IMR-90 (cell line): Measurements from ENCODE around the gene MEF2D. TPM values are rescaled to one million over a fixed set of nuclear protein-coding genes. Genes with fewer than 3 reads are reported as not detected.

ENCODE experiments used
- ATAC-seq: fragments of 200-7000 bp; cut with Tn5 transposase; 2 replicates; pipeline ENCODE4 v1.9.1; 2020; ENCODE audit warnings: low read depth, mild to moderate bottlenecking, moderate library complexity
- BruUV-seq: library from RNA; stranded (reverse); fragments of 400-500 nt; replicated peaks from 2 replicates; lab custom pipeline; 2021; lab: Mats Ljungman, UMichigan
- CTCF ChIA-PET: fragments of 300-600 bp; formaldehyde crosslinking; extraction: SDS; loops from one replicate; lab custom pipeline; 2021; ENCODE audit warnings: antibody characterized with exemption; lab: Yijun Ruan, JAX
- POLR2A ChIA-PET: fragments of 300-600 bp; sonication (Branson Sonifier 250); formaldehyde crosslinking; loops from one replicate; lab custom pipeline; 2022; ENCODE audit warnings: antibody characterized with exemption; ENCODE audit not compliant: unreplicated experiment; lab: Charles Lee
- DNase-seq: peaks from one replicate; pipeline ENCODE4 v3.0.0; 2013
- H2AFZ ChIP-seq: replicated peaks from 2 replicates; pipeline ENCODE3; 2013; ENCODE audit warnings: low read length, mild to moderate bottlenecking; ENCODE audit not compliant: poor library complexity
- H2AK5ac ChIP-seq: 2 replicates; pipeline ENCODE4 v1.6.1; 2013; ENCODE audit warnings: low read depth, low read length, inconsistent platforms
- H2AK9ac ChIP-seq: replicated peaks from 2 replicates; pipeline ENCODE3; 2013; ENCODE audit warnings: mild to moderate bottlenecking, low read depth, low read length, moderate library complexity; ENCODE audit not compliant: poor library complexity
- H2BK120ac ChIP-seq: 2 replicates; pipeline ENCODE4 v1.6.1; 2013; ENCODE audit warnings: low read depth, low read length, inconsistent platforms
- H2BK15ac ChIP-seq: 3 replicates; pipeline ENCODE4 v1.6.1; 2013; ENCODE audit warnings: low read depth, low read length, inconsistent platforms
- H2BK20ac ChIP-seq: 2 replicates; pipeline ENCODE4 v1.6.1; 2013; ENCODE audit warnings: low read depth, mild to moderate bottlenecking, inconsistent platforms, low read length, moderate library complexity
- H2BK5ac ChIP-seq: 2 replicates; pipeline ENCODE4 v1.6.1; 2013; ENCODE audit warnings: mild to moderate bottlenecking, low read depth, low read length, inconsistent platforms; ENCODE audit not compliant: poor library complexity, severe bottlenecking
- H3K14ac ChIP-seq: replicated peaks from 2 replicates; pipeline ENCODE4 v1.6.1; 2013; ENCODE audit warnings: low read depth, low read length, inconsistent platforms
- H3K18ac ChIP-seq: 2 replicates; pipeline ENCODE4 v1.6.1; 2013; ENCODE audit warnings: low read depth, low read length, control low read depth
- H3K23ac ChIP-seq: 2 replicates; pipeline ENCODE4 v1.6.1; 2013; ENCODE audit warnings: low read depth, low read length, inconsistent platforms
- H3K27ac ChIP-seq: 2 replicates; pipeline ENCODE4 v1.5.1; 2013; ENCODE audit warnings: mild to moderate bottlenecking, control low read depth, low read length; ENCODE audit not compliant: insufficient read depth
- H3K27me3 ChIP-seq: 2 replicates; pipeline ENCODE4 v1.6.1; 2013; ENCODE audit warnings: low read length; ENCODE audit not compliant: control insufficient read depth, insufficient read depth
- H3K36me3 ChIP-seq: 2 replicates; pipeline ENCODE4 v1.6.1; 2013; ENCODE audit warnings: low read length, mixed read lengths; ENCODE audit not compliant: control insufficient read depth, insufficient read depth
- H3K4ac ChIP-seq: 2 replicates; pipeline ENCODE4 v1.6.1; 2013; ENCODE audit warnings: low read depth, low read length, inconsistent platforms
- H3K4me1 ChIP-seq: 2 replicates; pipeline ENCODE4 v1.6.1; 2013; ENCODE audit warnings: low read length, mixed read lengths; ENCODE audit not compliant: control insufficient read depth, insufficient read depth
- H3K4me2 ChIP-seq: 2 replicates; pipeline ENCODE4 v1.6.1; 2013; ENCODE audit warnings: low read depth, mild to moderate bottlenecking, control low read depth, low read length, moderate library complexity
- H3K4me3 ChIP-seq: 2 replicates; pipeline ENCODE4 v1.5.1; 2013; ENCODE audit warnings: low read depth, mild to moderate bottlenecking, control low read depth, low read length, moderate library complexity; ENCODE audit not compliant: insufficient read depth
- H3K56ac ChIP-seq: 2 replicates; pipeline ENCODE4 v1.6.1; 2013; ENCODE audit warnings: low read length, inconsistent platforms; ENCODE audit not compliant: insufficient read depth; ENCODE audit errors: extremely low read depth
- H3K79me1 ChIP-seq, 2 experiments: 2 replicates each; pipeline ENCODE4 v1.6.1; 2013; ENCODE audit warnings: low read length in 2 of 2, inconsistent platforms in 1 of 2, low read depth in 1 of 2
- H3K9ac ChIP-seq: 2 replicates; pipeline ENCODE4 v1.6.1; 2013; ENCODE audit warnings: low read depth, low read length, control low read depth
- H3K9me1 ChIP-seq: 2 replicates; pipeline ENCODE4 v1.6.1; 2013; ENCODE audit warnings: low read length, inconsistent platforms; ENCODE audit not compliant: insufficient read depth
- H3K9me3 ChIP-seq: 2 replicates; pipeline ENCODE4 v1.6.1; 2013; ENCODE audit warnings: low read length; ENCODE audit not compliant: control insufficient read depth, insufficient read depth
- H4K20me1 ChIP-seq: 2 replicates; pipeline ENCODE4 v1.6.1; 2013; ENCODE audit warnings: low read length, inconsistent platforms; ENCODE audit not compliant: insufficient read depth
- H4K5ac ChIP-seq: 2 replicates; pipeline ENCODE4 v1.6.1; 2013; ENCODE audit warnings: mild to moderate bottlenecking, low read depth, low read length, control low read depth
- H4K8ac ChIP-seq, 2 experiments: 2 replicates each; pipeline ENCODE4 v1.6.1; 2013; ENCODE audit warnings: low read depth in 2 of 2, low read length in 2 of 2, control low read depth in 1 of 2, inconsistent platforms in 1 of 2
- H4K91ac ChIP-seq: 2 replicates; pipeline ENCODE4 v1.6.1; 2013; ENCODE audit warnings: low read depth, low read length, inconsistent platforms; ENCODE audit not compliant: insufficient read depth
- BHLHE40 ChIP-seq: fragments of 150-350 bp; IDR thresholded peaks from 2 replicates; pipeline ENCODE4 v1.6.1; 2016; ENCODE audit warnings: mild to moderate bottlenecking, low read depth, low read length
- CEBPB ChIP-seq: IDR thresholded peaks from 2 replicates; pipeline ENCODE4 v1.6.1; 2012; ENCODE audit warnings: low read depth, low read length, improper control_type of control experiment
- CHD1 ChIP-seq: IDR thresholded peaks from 2 replicates; pipeline ENCODE4 v1.6.1; 2012; ENCODE audit warnings: low read depth, low read length, improper control_type of control experiment
- CTCF ChIP-seq: conservative IDR thresholded peaks from 2 replicates; pipeline ENCODE4 v1.5.1; 2012; ENCODE audit warnings: mild to moderate bottlenecking, low read depth, low read length, improper control_type of control experiment
- FOS ChIP-seq: fragments of 150-350 bp; IDR thresholded peaks from 2 replicates; pipeline ENCODE4 v1.6.1; 2016; ENCODE audit warnings: low read depth, low read length
- MAFK ChIP-seq: IDR thresholded peaks from 2 replicates; pipeline ENCODE4 v1.6.1; 2012; ENCODE audit warnings: low read depth, low read length, improper control_type of control experiment
- MAZ ChIP-seq: IDR thresholded peaks from 2 replicates; pipeline ENCODE4 v1.6.1; 2012; ENCODE audit warnings: low read depth, mild to moderate bottlenecking, low read length, improper control_type of control experiment, moderate library complexity, borderline replicate concordance
- MXI1 ChIP-seq: IDR thresholded peaks from 2 replicates; pipeline ENCODE4 v1.6.1; 2012; ENCODE audit warnings: low read depth, mild to moderate bottlenecking, low read length, moderate library complexity, borderline replicate concordance
- NFE2L2 ChIP-seq: fragments of 150-350 bp; IDR thresholded peaks from 2 replicates; pipeline ENCODE4 v1.6.1; 2016; ENCODE audit warnings: low read depth, mild to moderate bottlenecking, low read length
- POLR2A ChIP-seq: IDR thresholded peaks from 2 replicates; pipeline ENCODE4 v1.6.1; 2012; ENCODE audit warnings: mild to moderate bottlenecking, low read depth, low read length
- RAD21 ChIP-seq: IDR thresholded peaks from 2 replicates; pipeline ENCODE4 v1.6.1; 2012; ENCODE audit warnings: low read length, improper control_type of control experiment
- RCOR1 ChIP-seq: IDR thresholded peaks from 2 replicates; pipeline ENCODE4 v1.6.1; 2012; ENCODE audit warnings: mild to moderate bottlenecking, low read length, improper control_type of control experiment; ENCODE audit not compliant: insufficient replicate concordance
- RFX5 ChIP-seq: IDR thresholded peaks from 2 replicates; pipeline ENCODE4 v1.8.0; 2012; ENCODE audit warnings: low read depth, mild to moderate bottlenecking, low read length, moderate library complexity
- SMC3 ChIP-seq: fragments of 150-350 bp; IDR thresholded peaks from 2 replicates; pipeline ENCODE4 v1.6.1; 2016; ENCODE audit warnings: low read depth, mild to moderate bottlenecking, antibody characterized with exemption, low read length, moderate library complexity
- USF2 ChIP-seq: fragments of 150-350 bp; IDR thresholded peaks from 2 replicates; pipeline ENCODE4 v1.6.1; 2017; ENCODE audit warnings: mild to moderate bottlenecking, antibody characterized with exemption, low read length, low read depth
- WGBS, 2 experiments: methylation state at CpG; one replicate each; pipeline versions ENCODE4 v1.1.5 to v1.1.7; 2013; ENCODE audit warnings: missing lambda C conversion rate in 2 of 2; ENCODE audit not compliant: insufficient read length in 1 of 2; ENCODE audit errors: extremely low coverage in 2 of 2; 5-methylcytosine and 5-hydroxymethylcytosine counted together
- dilution Hi-C: fragments of 300-500 bp; cut with HindIII; formaldehyde crosslinking; loops from one replicate; pipeline ENCODE4 v1.14.3; 2018; ENCODE audit warnings: low sequenced_read_pairs; ENCODE audit not compliant: unreplicated experiment
- in situ Hi-C: fragments of 300-500 bp; cut with MboI; formaldehyde crosslinking; loops from 3 replicates; pipeline ENCODE4 v1.14.3; 2019; ENCODE audit warnings: low sequenced_read_pairs, inconsistent platforms, mixed read lengths
- intact Hi-C: fragments of 100-400 bp; cut with micrococcal nuclease; formaldehyde crosslinking; loops from 2 replicates; pipeline ENCODE4 v1.10.0; 2022
- polyA plus RNA-seq, 3 experiments: library from polyadenylated mRNA; depleted of rRNA; stranded (reverse); fragments of >200 nt; gene quantifications; 2 replicates each; pipeline ENCODE4 v1.2.3, GENCODE V29; 2012; ENCODE audit warnings: low replicate concordance in 1 of 3
- total RNA-seq: library from RNA; depleted of rRNA; stranded (reverse); fragments of >200 nt; gene quantifications from 2 replicates; pipeline ENCODE4 v1.2.3, GENCODE V29; 2012
- TF ChIP-seq, protein P1 (sequence below): fragments of 150-350 bp; IDR thresholded peaks from 2 replicates; pipeline ENCODE4 v1.6.1; 2016; ENCODE audit warnings: low read depth, mild to moderate bottlenecking, low read length, moderate library complexity, borderline replicate concordance

Gene MEF2D
- total and polyA plus RNA-seq, 2 of the 4 experiments (the other 2 are of a cell fraction) = 2.9 to 20.0 TPM

GRCh38 chr1:156417401-156418020 is 83.1 kb downstream of the MEF2D start:
- DNase-seq (no peak), ATAC-seq (no peak)
- Histone ChIP-seq H3K9me3 (peaks cover 7% of the 10 kb centered on the region; the same call in 1 of the 2 replicates), H3K14ac (no peak overlapping the region), H2AK9ac (no peak overlapping the region), H3K23ac (no peak overlapping the region), H4K5ac (no peak overlapping the region), H3K36me3 (no peaks in the 10 kb centered on the region), H2BK15ac (no peak overlapping the region), H3K79me1 (no peaks in the 10 kb centered on the region), H3K27ac (no peak overlapping the region), H3K4ac (no peak overlapping the region), H4K91ac (no peak overlapping the region), H3K4me3 (no peak overlapping the region), H3K9ac (no peak overlapping the region), H2BK120ac (no peak overlapping the region), H3K9me1 (no peaks in the 10 kb centered on the region), H2BK20ac (no peak overlapping the region), H3K56ac (no peak overlapping the region), H4K20me1 (no peaks in the 10 kb centered on the region; the same call in none of the 2 replicates), H3K27me3 (peaks cover 85% of the 10 kb centered on the region), H2AFZ (no peak overlapping the region), H3K4me1 (peaks cover 1% of the 10 kb centered on the region; the same call in 1 of the 2 replicates), H4K8ac (no peak overlapping the region), H3K4me2 (no peak overlapping the region), H2AK5ac (no peak overlapping the region), H3K18ac (no peak overlapping the region), H2BK5ac (no peak overlapping the region)
- no TSS peak for BruUV-seq
- POLR2A ChIA-PET = no interaction called here
- intact Hi-C loops = no loop called here
- in situ Hi-C loops = no loop called here
- CTCF ChIA-PET = interaction anchor here (0.6 to 1.4 kb wide), 3 partner anchors 29 to 105 kb away, joined by 3 read pairs; no protein-coding TSS in a partner anchor
- WGBS, 2 experiments = 25% methylated on average over 2 of the region's 6 CpGs; no CpG with 5 or more reads in 1 of the 2 experiments
- TF ChIP-seq RCOR1 = no peak
- no peak for TF ChIP-seq POLR2A
- TF ChIP-seq RFX5 = no peak
- no peak for TF ChIP-seq USF2
- TF ChIP-seq SMC3 = no peak
- no peak for TF ChIP-seq CEBPB
- no peak for TF ChIP-seq RAD21
- no peak for TF ChIP-seq BHLHE40
- TF ChIP-seq NFE2L2 = no peak
- no peak for TF ChIP-seq MAZ
- TF ChIP-seq MXI1 = no peak
- TF ChIP-seq CTCF = no peak
- TF ChIP-seq CHD1 = no peak
- TF ChIP-seq FOS = no peak
- TF ChIP-seq MAFK = no peak
- TF ChIP-seq, protein P1, sequence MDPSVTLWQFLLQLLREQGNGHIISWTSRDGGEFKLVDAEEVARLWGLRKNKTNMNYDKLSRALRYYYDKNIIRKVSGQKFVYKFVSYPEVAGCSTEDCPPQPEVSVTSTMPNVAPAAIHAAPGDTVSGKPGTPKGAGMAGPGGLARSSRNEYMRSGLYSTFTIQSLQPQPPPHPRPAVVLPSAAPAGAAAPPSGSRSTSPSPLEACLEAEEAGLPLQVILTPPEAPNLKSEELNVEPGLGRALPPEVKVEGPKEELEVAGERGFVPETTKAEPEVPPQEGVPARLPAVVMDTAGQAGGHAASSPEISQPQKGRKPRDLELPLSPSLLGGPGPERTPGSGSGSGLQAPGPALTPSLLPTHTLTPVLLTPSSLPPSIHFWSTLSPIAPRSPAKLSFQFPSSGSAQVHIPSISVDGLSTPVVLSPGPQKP = no peak
- dilution Hi-C loops = no loop called here
